SU-DHL-6 (cell line): ENCODE results near the gene OBSCN.

Source experiments
- EZH2phosphoT487 ChIP-seq: fragments of 200-600 bp; sonication (generic), shearing (Covaris generic); conservative IDR thresholded peaks from 2 replicates; pipeline ENCODE4 v1.6.1; 2018; ENCODE audit warnings: mild to moderate bottlenecking, antibody characterized with exemption, low read length, moderate library complexity, mixed read lengths
- TF ChIP-seq, protein P1 (sequence below): fragments of 200-600 bp; sonication (generic); IDR thresholded peaks from one replicate; pipeline ENCODE4 v1.5.1; 2017; ENCODE audit warnings: antibody characterized with exemption, mild to moderate bottlenecking, low read length, moderate library complexity; ENCODE audit not compliant: insufficient read depth, poor library complexity, severe bottlenecking

DNA sequence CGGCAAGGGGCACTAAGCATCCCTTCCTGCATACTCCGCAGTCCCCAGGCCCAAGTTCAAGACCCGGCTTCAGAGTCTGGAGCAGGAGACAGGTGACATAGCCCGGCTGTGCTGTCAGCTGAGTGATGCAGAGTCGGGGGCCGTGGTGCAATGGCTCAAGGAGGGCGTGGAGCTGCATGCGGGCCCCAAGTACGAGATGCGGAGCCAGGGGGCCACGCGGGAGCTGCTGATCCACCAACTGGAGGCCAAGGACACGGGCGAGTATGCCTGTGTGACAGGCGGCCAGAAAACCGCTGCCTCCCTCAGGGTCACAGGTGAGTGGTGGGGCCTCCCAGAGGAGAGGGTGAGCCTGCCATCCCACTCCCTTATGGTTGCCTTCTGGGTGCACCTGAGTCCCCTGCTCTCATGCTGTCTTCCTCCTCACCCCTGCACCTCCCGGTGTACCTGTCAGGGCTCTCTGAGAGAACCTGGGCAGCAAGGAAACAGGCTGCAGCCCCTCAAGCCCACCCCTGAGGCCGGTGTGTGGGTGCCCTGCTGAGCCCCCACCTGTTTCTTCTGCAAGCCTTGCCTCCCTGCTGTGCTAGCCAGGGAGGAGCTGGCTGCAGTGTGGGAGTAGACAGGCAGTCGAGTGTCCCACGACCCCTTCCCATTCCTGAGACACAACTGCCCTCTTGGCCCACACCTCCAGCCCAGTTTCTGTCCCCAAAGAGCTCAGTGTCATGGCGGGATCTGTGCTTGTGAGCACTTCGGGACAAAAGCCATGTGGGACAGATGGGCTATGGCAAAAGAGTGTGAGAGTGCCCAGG, 99.6 kb downstream of the OBSCN start:
- TF ChIP-seq, protein P1, sequence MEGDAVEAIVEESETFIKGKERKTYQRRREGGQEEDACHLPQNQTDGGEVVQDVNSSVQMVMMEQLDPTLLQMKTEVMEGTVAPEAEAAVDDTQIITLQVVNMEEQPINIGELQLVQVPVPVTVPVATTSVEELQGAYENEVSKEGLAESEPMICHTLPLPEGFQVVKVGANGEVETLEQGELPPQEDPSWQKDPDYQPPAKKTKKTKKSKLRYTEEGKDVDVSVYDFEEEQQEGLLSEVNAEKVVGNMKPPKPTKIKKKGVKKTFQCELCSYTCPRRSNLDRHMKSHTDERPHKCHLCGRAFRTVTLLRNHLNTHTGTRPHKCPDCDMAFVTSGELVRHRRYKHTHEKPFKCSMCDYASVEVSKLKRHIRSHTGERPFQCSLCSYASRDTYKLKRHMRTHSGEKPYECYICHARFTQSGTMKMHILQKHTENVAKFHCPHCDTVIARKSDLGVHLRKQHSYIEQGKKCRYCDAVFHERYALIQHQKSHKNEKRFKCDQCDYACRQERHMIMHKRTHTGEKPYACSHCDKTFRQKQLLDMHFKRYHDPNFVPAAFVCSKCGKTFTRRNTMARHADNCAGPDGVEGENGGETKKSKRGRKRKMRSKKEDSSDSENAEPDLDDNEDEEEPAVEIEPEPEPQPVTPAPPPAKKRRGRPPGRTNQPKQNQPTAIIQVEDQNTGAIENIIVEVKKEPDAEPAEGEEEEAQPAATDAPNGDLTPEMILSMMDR, result no peak
- no peak for TF ChIP-seq EZH2phosphoT487
